GM18867 (cell line): ENCODE data around the gene CDH13.

Experiments
- ATAC-seq: cut with Tn5 transposase; IDR thresholded peaks from one replicate; pipeline ENCODE4 v1.9.1; 2021; ENCODE audit warnings: mild to moderate bottlenecking, moderate library complexity; ENCODE audit not compliant: unreplicated experiment

Gene CDH13

DNA sequence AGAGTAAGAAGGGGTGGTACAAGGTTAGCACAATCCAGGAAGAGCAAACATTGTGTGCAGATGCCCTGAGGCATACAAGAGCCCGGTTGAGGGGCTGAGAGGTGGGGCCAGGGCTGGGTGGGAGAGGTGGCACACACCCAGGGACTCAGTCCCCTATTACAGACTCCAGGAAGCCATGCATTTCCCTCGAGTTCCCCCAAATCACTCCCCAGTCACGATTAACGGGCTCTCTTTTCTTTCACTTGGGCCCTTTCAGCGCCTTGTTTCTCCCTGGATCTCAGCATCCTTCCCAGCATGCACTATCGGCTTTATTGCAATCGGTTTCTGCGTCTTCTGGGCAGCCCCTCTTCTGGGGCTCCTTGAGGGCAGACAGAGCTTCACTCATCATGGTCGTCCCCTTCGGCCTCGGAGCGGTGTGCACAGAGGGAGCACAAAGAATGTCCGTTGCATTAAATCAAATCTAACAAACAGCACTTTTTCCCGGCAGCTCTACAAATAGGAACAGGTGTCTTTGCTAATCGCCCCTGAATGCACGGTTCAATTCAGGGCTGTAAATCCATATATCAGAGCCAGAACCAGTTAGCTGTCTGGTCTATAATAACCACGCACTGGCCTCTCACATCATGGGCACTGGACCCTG is 996.4 kb downstream of the CDH13 start:
- ATAC-seq, result no peak

DNA sequence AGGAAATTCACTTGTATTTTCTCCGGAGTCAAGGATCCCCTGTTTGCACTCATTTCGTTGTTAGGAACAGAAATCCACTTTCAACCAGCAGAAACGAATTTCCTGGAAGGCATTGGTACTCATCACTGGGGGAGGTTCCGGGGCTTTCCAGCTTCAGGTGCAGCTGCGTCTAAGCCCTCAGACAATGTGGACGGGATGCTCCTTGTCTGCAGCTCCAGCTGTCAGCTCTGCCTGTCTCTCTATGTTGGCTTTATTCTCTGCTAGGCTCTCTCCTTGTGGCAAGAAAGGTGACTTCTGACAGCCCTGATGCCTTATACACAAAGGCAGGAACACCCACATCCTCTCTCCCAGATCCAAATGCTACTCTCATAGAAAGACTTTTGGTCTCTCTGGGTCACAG is 997.1 kb downstream of the CDH13 start:
- no peak for ATAC-seq

- ATAC-seq, result no peak
Observed at GRCh38 chr16:83624429-83625120, 997.8 kb downstream of the CDH13 start.

- no peak for ATAC-seq
Observed at GRCh38 chr16:83626204-83626603, 999.4 kb downstream of the CDH13 start.

DNA sequence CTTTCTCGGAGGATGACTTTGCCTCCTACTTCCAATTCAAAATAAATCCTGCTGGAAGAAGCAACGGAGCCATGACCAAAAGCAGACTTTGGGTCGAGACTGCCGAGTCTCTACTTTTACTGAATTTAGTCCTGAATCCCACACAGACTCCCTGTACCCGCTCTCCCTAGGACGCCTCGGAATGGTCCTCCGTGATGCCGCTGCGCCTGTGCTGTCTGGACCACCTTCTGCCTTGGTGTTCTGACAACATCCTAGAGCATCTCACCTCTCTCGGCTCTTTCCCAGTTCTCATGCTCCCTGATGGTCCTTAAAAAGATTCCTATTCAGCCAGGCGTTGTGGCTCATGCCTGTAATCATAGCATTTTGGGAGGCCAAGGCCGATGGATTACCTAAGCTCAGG is 999.9 kb downstream of the CDH13 start:
- ATAC-seq, result no peak

- no peak for ATAC-seq
Observed at GRCh38 chr16:83627996-83628395, 1001.2 kb downstream of the CDH13 start.

- ATAC-seq, result no peak
Observed at GRCh38 chr16:83629426-83629825, 1002.7 kb downstream of the CDH13 start.

DNA sequence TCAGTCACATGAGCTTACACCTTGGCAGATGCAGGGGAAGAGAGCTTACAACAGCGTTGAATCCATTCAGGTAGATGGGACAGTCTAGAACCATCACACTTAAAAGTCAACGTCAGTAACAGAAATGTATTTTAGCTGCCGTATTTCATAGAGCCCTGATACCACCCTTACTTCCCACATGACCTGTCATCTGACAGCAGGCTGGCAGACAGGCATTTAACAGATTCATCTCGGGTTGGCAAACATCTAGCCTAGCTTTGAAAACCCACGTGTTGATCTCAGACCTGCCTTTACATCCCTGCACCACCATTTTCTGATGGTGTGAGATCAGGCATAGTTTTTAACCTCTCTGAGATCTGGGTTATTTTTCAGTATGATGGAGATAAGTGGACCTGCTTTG is 1003.1 kb downstream of the CDH13 start:
- no peak for ATAC-seq

GRCh38 chr16:83630979-83631378 is 1004.2 kb downstream of the CDH13 start:
- ATAC-seq, result no peak

DNA sequence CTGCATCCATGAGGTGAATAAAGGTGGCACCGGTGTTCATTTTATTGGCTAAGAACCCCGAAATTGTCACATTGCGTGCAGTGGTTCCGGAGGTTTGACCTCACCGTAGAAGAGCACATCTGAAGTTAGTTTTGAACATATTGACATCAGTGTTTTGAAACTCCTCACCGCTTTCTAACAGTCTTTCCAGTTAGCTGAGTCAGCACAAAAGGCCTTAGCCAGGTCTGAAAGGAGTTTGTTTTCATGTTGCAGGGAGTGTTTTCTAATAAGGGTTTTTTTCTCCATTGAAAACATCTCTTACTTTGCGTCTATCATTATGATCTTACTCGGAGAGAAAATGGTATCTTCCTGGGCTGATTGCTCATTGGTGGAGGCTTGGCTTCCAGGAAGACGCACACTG is 1006.5 kb downstream of the CDH13 start:
- no peak for ATAC-seq

DNA sequence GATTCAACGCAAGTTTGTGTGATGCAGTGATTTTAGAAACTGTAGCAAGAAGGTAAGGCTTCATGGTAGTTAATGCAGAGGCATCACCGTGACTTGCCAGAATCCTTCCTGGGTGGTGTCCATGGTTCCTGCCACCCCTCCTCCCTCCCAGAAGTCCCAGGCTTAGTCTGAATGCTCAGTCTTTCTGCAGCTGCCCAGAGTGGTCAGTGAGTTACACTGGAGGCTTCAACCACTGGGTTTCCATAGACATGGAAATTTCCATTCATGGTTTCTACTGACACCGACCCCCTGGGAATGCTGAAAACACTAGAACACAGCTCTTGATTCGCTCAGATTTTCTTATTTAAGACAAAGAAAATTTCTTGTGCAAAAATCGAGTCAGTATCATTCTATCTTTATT is 1021.6 kb downstream of the CDH13 start:
- no peak for ATAC-seq

GRCh38 chr16:83651871-83652270 is 1025.1 kb downstream of the CDH13 start:
- no peak for ATAC-seq

DNA sequence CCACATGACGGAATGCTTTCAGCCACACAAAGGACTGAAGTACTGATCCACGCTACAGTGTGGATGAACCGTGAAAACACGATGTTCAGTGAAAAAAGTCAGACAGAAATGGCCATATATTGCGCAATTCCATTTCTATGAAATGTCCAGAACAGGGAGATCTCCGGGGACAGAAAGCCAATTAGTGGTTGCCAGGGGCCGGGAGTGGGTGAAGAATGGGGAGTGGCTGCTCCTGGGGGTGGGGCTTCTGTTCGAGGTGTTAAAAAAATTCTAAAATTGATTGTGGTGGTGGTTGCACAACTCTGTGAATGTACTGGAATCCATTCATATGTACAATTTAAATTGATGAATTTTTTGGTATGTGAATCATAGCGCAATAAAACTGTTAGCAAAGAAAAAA is 1026.2 kb downstream of the CDH13 start:
- ATAC-seq, result no peak

DNA sequence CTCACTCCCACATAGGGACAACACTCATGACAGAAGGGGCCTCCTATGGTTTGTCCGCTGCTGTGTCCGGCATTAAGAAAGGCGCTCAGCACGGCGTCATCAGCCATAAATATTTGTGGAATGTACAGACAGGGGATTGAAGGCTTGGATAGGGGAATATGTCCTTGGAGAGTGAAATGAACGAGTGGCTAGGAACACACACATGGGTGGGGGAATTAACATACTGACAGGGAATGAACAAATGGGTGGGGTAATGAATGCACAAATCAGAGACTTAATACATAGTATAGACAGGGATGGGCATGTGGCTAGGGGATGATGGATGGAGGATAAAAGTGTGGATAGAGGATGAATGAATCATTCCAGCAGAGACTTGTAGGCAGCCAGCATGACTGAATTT is 1027.0 kb downstream of the CDH13 start:
- ATAC-seq, result no peak

GRCh38 chr16:83660282-83660681 is 1033.5 kb downstream of the CDH13 start:
- ATAC-seq, result no peak

GRCh38 chr16:83661656-83662055 is 1034.9 kb downstream of the CDH13 start:
- no peak for ATAC-seq

- ATAC-seq, result no peak
Observed at GRCh38 chr16:83666449-83666848, 1039.7 kb downstream of the CDH13 start.

DNA sequence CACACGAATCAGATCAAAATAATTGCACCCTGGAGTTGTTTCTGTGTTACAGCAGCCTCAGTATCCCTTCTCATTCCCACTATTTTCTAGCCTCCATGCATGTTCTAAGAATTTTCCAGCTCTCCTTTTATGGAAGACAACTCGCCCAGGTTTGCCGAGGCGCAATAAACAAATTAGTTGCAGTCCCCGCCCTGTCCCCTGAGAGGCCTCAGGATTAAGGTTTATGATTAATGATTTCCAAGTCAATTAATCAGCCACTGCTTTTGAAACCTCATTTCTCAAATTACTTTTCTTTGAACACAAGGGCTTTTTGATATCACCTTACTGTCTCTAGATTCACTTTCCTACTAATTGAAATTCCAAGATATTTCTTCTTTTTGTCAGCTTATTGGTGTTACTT is 1042.7 kb downstream of the CDH13 start:
- ATAC-seq, result no peak

- no peak for ATAC-seq
Observed at GRCh38 chr16:83674931-83675535, 1048.3 kb downstream of the CDH13 start.

DNA sequence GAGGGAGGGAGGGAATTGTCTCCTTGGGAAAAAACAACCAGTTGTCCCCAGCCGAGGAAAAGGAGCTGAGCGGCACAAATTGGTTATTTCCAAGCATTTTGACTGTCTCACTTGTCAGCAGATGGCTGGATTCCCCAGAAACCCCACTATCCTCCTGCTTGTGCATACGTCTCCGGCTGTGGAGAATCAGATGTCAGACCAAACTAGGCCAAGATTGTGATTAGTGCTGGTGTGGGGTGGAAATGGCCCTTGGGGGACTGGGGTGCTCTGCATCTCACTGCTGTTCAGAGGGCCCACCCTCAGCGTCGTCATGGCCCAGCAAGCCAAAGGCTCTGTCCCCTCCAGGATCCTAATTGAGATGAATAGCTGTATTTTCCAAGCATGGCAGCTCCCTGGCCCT is 1049.3 kb downstream of the CDH13 start:
- ATAC-seq, result no peak

DNA sequence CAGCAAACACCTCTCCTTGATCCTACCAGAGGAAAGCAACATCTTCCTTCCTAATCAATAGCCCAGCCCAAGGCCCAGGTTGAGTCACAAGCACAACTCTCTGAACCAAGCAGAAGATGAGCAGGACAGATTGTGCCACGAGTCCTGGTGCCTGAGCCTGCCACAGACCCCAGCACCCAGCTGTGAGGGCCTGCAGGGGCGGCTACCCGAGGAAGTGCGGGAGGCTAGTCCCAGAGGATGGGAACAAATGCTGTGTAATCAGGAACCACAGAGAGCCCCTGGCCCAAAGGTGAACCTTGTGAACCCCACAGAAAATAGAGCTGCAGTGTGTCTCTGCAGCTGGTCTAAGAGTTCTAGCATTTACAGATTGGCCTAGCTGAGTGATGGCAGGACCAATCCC is 1054.2 kb downstream of the CDH13 start:
- no peak for ATAC-seq

GRCh38 chr16:83681381-83681956 is 1054.7 kb downstream of the CDH13 start:
- ATAC-seq, result no peak
